HL-60 (cell line): ENCODE results near the gene EIF2B2.
A peak's percentile ranks its signal among the peaks of the same experiment; 100 is the strongest.

Experiments used
- DNase-seq, 2 experiments: peaks; one replicate each; pipeline ENCODE4 v3.0.0-alpha.2; 2010 to 2020; ENCODE audit warnings: low read depth in 1 of 2, low spot score in 1 of 2
- H3K27ac ChIP-seq: fragments of 250-450 bp; sonication (Bioruptor Pico); replicated peaks from 2 replicates; pipeline ENCODE4 v1.5.1; 2020; ENCODE audit warnings: mild to moderate bottlenecking, moderate library complexity
- H3K27me3 ChIP-seq: fragments of 250-450 bp; sonication (Bioruptor Pico); 2 replicates; pipeline ENCODE4 v1.5.1; 2021; ENCODE audit warnings: mild to moderate bottlenecking, moderate library complexity; ENCODE audit not compliant: insufficient read depth, poor library complexity, severe bottlenecking
- H3K4me3 ChIP-seq: replicated peaks from 2 replicates; pipeline ENCODE4 v1.5.1; 2011; ENCODE audit warnings: mild to moderate bottlenecking, control low read depth, low read length; ENCODE audit not compliant: insufficient read depth
- CTCF ChIP-seq: IDR thresholded peaks from one replicate; pipeline ENCODE4 v1.5.1; 2011; ENCODE audit warnings: low read length, control low read depth, inconsistent platforms; ENCODE audit not compliant: insufficient read depth
- GABPA ChIP-seq: IDR thresholded peaks from 2 replicates; pipeline ENCODE4 v1.6.1; 2012; ENCODE audit warnings: low read depth
- POLR2AphosphoS5 ChIP-seq: IDR thresholded peaks from 2 replicates; pipeline ENCODE4 v1.6.1; 2012; ENCODE audit warnings: low read depth
- REST ChIP-seq: IDR thresholded peaks from 2 replicates; pipeline ENCODE4 v1.6.1; 2012; ENCODE audit warnings: low read depth; ENCODE audit not compliant: insufficient replicate concordance
- SPI1 ChIP-seq: IDR thresholded peaks from 2 replicates; pipeline ENCODE4 v1.6.1; 2012; ENCODE audit warnings: low read depth, mild to moderate bottlenecking, borderline replicate concordance

Gene EIF2B2

DNA sequence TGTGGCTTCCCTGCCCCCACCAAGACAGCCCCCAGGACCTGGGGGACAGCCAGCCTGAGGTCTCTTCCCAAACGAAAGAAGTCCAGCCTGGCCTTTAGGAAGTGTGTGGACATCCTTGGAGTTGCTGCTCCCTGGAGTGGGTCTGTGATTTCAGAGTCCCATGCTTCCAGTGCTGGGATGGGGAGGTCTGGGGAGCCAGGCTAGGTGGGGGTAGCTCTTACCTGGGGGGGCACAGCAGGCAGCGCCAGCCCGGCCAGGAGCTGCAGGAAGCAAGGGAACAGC lies 47.8 kb upstream of the EIF2B2 start:
- TF ChIP-seq GABPA (no peak), SPI1 (no peak), REST (no peak), POLR2AphosphoS5 (no peak), CTCF (no peak)
- no peak for DNase-seq
- H3K4me3 ChIP-seq = no peak overlapping the region
- no peak overlapping the region for H3K27ac ChIP-seq
- H3K27me3 ChIP-seq = no peaks in the 10 kb centered on the region

DNA sequence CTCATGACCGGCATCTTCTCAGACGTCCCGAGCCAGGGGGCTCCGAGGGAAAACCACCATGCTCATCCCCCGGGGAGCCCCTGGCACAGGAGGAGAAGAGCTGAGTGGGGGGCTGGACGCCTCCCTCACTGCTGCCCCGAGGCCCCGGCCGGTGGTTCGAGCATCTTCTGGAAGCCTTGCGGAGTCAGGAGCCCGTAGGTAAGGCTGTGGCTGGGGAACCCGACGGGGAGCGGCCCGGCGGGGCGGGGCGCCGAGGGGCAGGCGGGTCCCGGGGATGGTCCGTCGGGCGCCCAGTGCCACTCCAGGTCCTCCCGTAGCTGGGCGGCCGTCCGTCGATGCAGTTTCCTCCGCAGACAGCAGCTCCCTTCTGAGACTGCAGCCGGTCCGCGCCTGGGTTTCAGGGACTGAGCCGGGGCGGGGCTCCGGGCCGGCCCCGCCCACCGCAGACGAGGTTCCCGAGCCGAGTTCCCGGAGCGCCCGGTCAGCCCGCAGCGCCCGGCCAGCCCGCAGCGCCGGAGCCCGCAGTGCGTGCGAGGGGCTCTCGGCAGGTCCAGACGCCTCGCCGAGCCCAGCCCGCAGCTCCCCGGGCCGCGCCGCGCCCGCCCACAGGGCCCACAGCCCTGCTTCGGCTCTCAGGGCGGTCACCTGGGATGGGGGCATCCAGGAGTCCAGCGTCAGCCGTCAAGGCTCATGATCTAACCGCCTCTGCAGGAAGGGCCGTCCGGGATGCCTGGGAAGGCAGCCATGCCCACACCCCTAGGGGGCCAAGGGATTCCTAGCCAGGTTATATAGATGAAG lies 47.3 kb upstream of the EIF2B2 start, which contains the start of gene PGF:
Gene PGF (minus strand): TSS at position 369 of the 798 bp plus-strand sequence. CDS start 355 bp downstream, at position 14.
- Histone ChIP-seq H3K27me3 (no peaks in the 10 kb centered on the region), H3K27ac (no peak within 1 kb of the TSS), H3K4me3 (peak within 1 kb of the TSS; percentile 30)
- TF ChIP-seq SPI1 = no peak
- TF ChIP-seq REST = no peak
- TF ChIP-seq POLR2AphosphoS5 = no peak
- TF ChIP-seq CTCF = no peak
- TF ChIP-seq GABPA = no peak
- no peak for DNase-seq

DNA sequence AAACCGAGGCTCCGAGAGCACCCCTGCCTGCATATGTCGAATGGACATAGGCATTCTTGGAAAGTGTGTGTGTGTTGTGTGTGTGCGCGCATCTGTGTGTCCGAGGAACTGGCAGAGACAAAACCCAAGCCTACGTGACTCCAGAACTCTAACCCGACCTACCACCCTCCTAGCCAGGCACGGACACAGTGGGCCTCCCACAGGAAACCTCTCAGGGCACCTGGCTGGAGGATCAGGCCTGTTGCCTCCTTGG lies 46.8 kb upstream of the EIF2B2 start:
- no peak for DNase-seq
- no peak for TF ChIP-seq SPI1
- TF ChIP-seq POLR2AphosphoS5 = no peak
- TF ChIP-seq CTCF = no peak
- TF ChIP-seq GABPA = no peak
- no peak for TF ChIP-seq REST
- Histone ChIP-seq H3K27me3 (no peaks in the 10 kb centered on the region), H3K27ac (no peak overlapping the region), H3K4me3 (no peak overlapping the region)
